Stimulated activated CD8-positive, alpha-beta memory T cell treated with anti-CD3 and anti-CD28 coated beads, Interleukin-7, amount 100 ng/mL, for 24 hours (primary cell): ENCODE results near the gene CACNA1G.

ENCODE experiments used
- DNase-seq: peaks from one replicate; pipeline ENCODE4 v3.0.0-alpha.2; 2020; ENCODE audit warnings: low read depth

Gene CACNA1G

GRCh38 chr17:50614471-50615051 is 54.0 kb downstream of the CACNA1G start:
- no peak for DNase-seq

GRCh38 chr17:50615828-50616227 is 55.3 kb downstream of the CACNA1G start:
- no peak for DNase-seq

DNA sequence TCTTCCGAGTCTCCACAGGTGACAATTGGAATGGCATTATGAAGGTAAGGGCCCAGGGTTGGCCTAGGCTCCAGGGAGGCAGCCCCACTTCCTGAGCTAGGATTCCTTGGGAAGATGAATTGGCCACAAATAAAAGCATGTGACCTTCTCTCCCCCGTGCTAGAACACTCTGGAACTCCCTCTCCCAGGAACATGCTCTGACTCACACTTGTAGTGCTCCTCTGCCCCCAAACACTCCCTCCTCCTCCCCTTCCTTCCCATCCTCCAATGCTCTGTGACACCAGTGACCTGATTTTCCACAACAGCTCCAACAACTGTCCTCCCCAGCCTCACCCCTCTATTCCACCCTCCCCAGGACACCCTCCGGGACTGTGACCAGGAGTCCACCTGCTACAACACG is 57.8 kb downstream of the CACNA1G start:
- no peak for DNase-seq

DNA sequence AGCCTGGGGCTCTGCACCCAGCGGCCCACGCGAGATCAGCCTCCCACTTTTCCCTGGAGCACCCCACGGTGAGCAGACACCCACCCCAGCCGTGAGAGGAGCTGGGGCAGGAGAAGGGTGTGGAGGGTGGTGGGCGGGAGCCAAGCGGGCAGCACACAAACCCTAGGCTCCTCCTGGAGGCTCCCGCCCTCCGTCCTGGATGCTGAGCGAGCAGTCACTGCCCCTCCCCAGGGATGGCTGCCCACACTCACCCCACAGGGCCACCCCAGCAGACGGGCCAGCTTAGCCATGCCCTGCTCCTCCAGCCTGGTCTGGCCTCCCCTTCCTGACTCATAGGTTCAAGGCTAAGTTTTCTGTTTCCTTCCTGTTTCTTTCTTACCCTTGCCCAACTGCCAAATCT is 58.4 kb downstream of the CACNA1G start:
- no peak for DNase-seq

GRCh38 chr17:50619489-50619888 is 59.0 kb downstream of the CACNA1G start:
- DNase-seq = no peak

DNA sequence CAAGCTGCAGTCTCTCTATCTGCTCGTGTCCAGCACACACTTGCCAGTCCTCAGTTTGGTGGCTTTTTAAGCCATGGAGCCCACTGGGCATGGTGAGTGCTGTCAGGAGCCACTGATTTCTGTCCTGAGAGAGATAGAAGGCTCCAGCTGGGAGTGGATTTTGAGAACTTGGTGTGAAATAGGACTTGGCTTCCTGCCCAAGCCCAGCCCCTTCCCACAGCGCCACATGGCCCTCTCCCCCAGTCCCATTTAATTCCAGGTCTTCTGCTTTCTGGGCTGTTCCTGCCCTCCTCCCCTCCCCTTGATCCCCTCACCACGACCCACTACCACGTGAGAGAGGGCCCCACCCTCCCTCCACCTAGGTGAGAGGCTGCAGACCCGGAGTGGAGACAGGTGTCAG is 59.7 kb downstream of the CACNA1G start:
- no peak for DNase-seq

DNA sequence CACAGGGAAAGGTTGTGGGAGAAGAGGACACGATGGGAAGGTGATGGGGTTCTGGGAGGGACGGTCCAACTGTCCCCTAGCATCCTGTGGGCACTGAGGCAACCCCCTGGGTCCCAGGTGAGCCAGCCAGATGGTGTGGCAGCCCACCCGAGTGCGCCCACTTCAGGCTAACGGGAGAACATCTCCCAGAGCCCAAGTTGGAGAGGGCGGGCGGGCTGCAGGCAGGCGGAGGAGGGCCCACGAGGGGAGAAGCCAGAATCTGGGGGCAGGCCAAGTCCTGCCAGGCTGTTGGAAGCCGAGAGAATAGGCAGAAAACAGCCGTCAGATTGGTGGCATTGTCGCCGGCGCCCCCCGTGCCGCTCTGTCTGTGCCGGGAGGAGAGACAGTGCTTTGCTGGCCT is 60.3 kb downstream of the CACNA1G start:
- DNase-seq = no peak

GRCh38 chr17:50621574-50622031 is 61.1 kb downstream of the CACNA1G start:
- no peak for DNase-seq

GRCh38 chr17:50624321-50624934 is 63.9 kb downstream of the CACNA1G start:
- no peak for DNase-seq

- DNase-seq = no peak
Observed at GRCh38 chr17:50625032-50625871, 64.7 kb downstream of the CACNA1G start.

DNA sequence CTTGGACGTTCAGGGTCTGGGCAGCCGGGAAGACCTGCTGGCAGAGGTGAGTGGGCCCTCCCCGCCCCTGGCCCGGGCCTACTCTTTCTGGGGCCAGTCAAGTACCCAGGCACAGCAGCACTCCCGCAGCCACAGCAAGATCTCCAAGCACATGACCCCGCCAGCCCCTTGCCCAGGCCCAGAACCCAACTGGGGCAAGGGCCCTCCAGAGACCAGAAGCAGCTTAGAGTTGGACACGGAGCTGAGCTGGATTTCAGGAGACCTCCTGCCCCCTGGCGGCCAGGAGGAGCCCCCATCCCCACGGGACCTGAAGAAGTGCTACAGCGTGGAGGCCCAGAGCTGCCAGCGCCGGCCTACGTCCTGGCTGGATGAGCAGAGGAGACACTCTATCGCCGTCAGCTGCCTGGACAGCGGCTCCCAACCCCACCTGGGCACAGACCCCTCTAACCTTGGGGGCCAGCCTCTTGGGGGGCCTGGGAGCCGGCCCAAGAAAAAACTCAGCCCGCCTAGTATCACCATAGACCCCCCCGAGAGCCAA is 65.6 kb downstream of the CACNA1G start:
- peak; percentile 25 for DNase-seq

DNA sequence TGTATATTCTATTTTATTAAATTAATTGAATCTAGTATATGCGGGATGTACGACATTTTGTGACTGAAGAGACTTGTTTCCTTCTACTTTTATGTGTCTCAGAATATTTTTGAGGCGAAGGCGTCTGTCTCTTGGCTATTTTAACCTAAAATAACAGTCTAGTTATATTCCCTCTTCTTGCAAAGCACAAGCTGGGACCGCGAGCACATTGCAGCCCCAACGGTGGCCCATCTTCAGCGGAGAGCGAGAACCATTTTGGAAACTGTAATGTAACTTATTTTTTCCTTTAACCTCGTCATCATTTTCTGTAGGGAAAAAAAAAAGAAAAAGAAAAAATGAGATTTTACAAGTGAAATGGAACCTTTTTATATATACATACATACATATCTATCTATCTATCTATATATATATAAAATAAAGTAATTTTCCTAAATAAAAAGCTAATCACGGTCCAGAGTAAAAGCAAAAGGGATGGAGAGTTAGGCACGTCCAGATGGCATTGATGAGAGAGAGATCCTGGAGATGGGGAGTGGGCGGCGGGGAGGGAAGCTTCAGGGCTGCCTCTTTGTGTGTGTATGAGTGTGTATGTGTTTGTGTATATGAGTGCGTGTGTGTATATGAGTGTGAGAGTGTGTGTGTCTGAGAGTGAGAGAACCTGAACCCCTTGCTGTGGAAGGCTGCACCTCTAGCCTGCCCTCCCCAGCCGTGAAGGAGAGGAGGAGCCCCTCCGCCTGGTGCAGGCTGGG is 66.7 kb downstream of the CACNA1G start:
- DNase-seq = no peak

- DNase-seq = no peak
Observed at GRCh38 chr17:50627782-50628601, 67.5 kb downstream of the CACNA1G start.

- DNase-seq = no peak
Observed at GRCh38 chr17:50629902-50630301, 69.4 kb downstream of the CACNA1G start.

DNA sequence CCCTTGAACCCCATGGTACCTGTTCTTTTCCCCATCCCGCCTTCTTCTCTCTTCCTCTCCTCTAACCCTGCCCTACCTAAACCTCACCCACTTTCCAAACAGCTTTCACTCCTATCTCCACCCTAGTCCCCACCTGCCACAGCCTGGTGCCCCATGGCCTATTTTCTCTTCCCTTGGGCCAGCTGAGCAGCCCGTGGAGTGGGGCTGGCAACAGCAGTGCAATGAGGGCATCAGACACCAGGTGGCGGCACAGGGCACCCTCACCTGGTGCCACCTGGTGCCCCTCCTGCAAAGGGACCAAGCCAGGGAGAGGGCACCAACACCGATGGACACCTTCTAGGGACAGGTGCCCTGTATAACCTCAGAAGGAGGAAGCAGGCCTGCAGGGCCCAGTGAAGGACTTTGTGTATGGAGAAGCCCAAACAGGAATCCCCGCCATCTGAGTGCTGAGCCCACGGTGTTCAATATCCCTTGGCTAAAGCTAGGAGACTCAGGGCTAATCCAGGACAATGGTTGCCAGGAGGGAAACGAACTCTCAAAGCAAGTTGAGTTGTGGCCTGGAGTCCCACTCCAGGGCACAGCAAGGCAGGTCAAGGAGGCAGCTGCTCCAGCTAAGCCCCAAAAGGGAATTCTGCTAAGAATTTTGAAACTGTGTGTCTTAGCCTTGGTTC is 70.1 kb downstream of the CACNA1G start:
- DNase-seq = peak; percentile 18

DNA sequence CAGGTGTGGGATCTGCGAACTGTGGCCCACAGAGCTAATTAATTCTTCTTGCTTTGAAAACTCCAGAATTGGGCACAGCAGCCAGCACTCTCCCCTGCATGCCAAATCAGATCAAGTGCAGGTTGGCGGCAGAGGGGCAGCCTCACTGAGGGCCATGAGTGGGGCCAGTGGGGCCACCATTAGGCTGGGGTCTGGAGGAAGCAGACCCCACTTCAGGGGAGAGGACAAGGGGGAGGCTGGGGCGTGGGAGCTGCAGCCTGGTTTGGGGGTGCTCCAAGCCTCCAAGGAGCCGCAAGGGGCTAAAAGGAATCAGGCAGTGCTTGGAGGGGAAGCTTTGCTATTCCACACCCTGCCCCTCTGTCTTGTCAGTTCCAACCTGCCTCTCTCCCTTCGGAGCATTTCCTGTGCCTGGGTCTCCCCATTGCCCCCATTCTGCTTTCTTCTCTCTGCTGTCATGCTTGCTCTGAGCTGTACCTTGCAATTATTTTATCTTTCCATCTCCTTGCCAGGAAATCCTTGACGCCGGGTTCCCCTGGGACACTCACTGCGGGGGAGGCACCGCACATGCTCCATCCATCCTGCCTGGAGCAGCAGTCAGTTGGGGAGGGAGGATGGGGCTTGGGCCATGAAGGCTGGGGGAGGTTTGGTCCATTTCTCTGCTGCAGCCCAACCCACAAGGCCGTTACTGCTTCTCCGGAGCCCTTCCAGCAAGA is 70.8 kb downstream of the CACNA1G start:
- no peak for DNase-seq

DNA sequence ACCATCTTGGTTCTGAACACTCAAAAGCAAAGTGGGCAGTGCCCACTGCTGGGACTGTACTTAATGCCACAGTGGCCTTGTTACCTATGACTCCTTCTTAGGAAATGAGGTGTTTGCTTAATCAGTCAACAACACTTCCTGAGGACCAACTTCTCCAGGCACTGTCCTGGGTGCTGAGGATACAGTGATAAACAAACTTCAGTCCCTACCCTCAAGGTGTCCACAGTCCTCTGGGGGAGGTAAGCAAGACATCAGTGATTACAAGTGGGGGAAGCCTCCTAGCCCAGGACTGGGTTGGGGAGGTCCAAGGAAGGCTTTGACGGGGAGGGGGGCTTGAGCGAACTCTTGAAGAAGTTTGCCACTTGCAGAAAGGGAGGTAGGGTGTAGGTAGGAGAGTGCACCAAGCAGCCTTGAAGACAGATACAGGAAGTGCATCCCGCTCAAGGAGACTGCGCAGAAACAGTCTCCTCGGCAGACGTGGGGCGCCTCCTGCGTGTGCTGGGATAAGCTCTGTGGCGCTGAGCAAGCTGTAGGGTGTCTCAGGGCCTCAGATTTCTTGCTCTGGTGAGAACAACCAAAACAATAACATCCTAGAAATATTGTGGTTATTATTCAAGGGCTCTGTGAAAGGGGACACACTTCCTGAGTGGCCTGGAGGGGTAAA is 71.5 kb downstream of the CACNA1G start:
- DNase-seq = no peak

GRCh38 chr17:50632637-50633036 is 72.1 kb downstream of the CACNA1G start:
- DNase-seq = no peak

DNA sequence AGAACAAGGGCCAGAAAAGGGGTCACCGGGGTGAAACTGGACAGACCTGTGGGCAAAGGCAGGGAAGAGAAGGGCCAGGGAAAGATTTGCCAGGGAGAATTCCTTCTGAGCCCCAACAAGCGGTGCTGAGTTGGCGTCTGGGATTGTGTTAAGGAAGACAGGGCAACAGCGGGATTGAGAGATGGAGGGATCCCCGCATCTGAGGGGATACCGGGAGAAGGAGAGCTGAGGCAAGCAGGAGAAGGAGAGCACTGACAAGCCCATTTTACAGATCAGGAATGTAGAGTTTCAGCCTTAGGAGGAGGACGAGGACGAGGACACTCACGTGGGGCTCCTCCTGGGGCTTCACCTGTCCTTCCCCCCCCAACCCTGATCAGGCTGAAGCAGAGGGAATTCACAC is 73.2 kb downstream of the CACNA1G start:
- no peak for DNase-seq
